PC-3 (cell line): Measurements from ENCODE around the gene FTHL17. TPM values are rescaled to one million over a fixed set of nuclear protein-coding genes. Genes with fewer than 3 reads are reported as not detected.

Experiments used
- ATAC-seq: fragments of 200-7000 bp; cut with Tn5 transposase; 2 replicates; pipeline ENCODE4 v1.9.1; 2020; ENCODE audit warnings: mild to moderate bottlenecking, moderate library complexity
- BruUV-seq: library from RNA; stranded (reverse); fragments of 400-500 nt; replicated peaks from 2 replicates; lab custom pipeline; 2021; lab: Mats Ljungman, UMichigan
- CTCF ChIA-PET: fragments of 300-600 bp; sonication (Branson Sonifier 250); formaldehyde crosslinking; loops from one replicate; lab custom pipeline; 2022; ENCODE audit warnings: antibody characterized with exemption; lab: Charles Lee
- POLR2A ChIA-PET: fragments of 300-600 bp; sonication (Branson Sonifier 250); formaldehyde crosslinking; loops from one replicate; lab custom pipeline; 2022; ENCODE audit warnings: antibody characterized with exemption; ENCODE audit not compliant: unreplicated experiment; lab: Charles Lee
- DNase-seq: peaks from one replicate; pipeline ENCODE4 v3.0.0-alpha.2; 2015
- H2AFZ ChIP-seq: fragments of 300-600 bp; sonication (generic); 2 replicates; pipeline ENCODE4 v1.6.0; 2016; ENCODE audit warnings: antibody characterized with exemption, low read length
- H3F3A ChIP-seq: fragments of 300-600 bp; sonication (generic); one replicate; pipeline ENCODE4 v1.6.0; 2017; ENCODE audit warnings: antibody characterized with exemption, low read length, control low read depth, mild to moderate bottlenecking; ENCODE audit not compliant: unreplicated experiment
- H3K27ac ChIP-seq: fragments of 300-600 bp; sonication (generic); 2 replicates; pipeline ENCODE4 v1.5.1; 2016; ENCODE audit warnings: mild to moderate bottlenecking, low read length
- H3K27me3 ChIP-seq: fragments of 300-600 bp; sonication (generic); 2 replicates; pipeline ENCODE4 v1.6.1; 2016; ENCODE audit warnings: low read length, mixed read lengths
- H3K36me3 ChIP-seq: fragments of 300-600 bp; sonication (generic); 2 replicates; pipeline ENCODE4 v1.6.1; 2016; ENCODE audit warnings: low read depth, mixed run types, low read length, mixed read lengths
- H3K4me1 ChIP-seq: fragments of 300-600 bp; sonication (generic); 2 replicates; pipeline ENCODE4 v1.5.1; 2016; ENCODE audit warnings: low read length; ENCODE audit not compliant: insufficient read depth
- H3K4me2 ChIP-seq: fragments of 300-600 bp; sonication (generic); 2 replicates; pipeline ENCODE4 v1.6.0; 2016; ENCODE audit warnings: low read length
- H3K4me3 ChIP-seq: fragments of 300-600 bp; sonication (generic); 2 replicates; pipeline ENCODE4 v1.5.1; 2016; ENCODE audit warnings: mild to moderate bottlenecking, low read length, mixed read lengths
- H3K79me2 ChIP-seq: fragments of 300-600 bp; sonication (generic); 2 replicates; pipeline ENCODE4 v1.6.1; 2017; ENCODE audit warnings: low read length, mixed read lengths
- H3K9ac ChIP-seq: fragments of 300-600 bp; sonication (generic); 2 replicates; pipeline ENCODE4 v1.6.0; 2016; ENCODE audit warnings: mild to moderate bottlenecking, low read length
- H3K9me2 ChIP-seq: fragments of 300-600 bp; sonication (generic); replicated peaks from 2 replicates; pipeline ENCODE4 v1.6.1; 2016; ENCODE audit warnings: mixed run types, low read length, mixed read lengths
- H3K9me3 ChIP-seq: fragments of 300-600 bp; sonication (generic); 2 replicates; pipeline ENCODE4 v1.6.1; 2016; ENCODE audit warnings: low read length, mixed read lengths
- H4K20me1 ChIP-seq: fragments of 300-600 bp; sonication (generic); 2 replicates; pipeline ENCODE4 v1.6.1; 2016; ENCODE audit warnings: low read length, mixed read lengths
- CTCF ChIP-seq: fragments of 300-600 bp; sonication (generic); conservative IDR thresholded peaks from 2 replicates; pipeline ENCODE4 v1.5.1; 2017; ENCODE audit warnings: antibody characterized with exemption, low read depth, mild to moderate bottlenecking, low read length
- EZH2 ChIP-seq: fragments of 300-600 bp; sonication (generic); IDR thresholded peaks from one replicate; pipeline ENCODE4 v1.6.1; 2017; ENCODE audit warnings: antibody characterized with exemption, mild to moderate bottlenecking, low read length; ENCODE audit not compliant: unreplicated experiment
- EZH2phosphoT487 ChIP-seq: fragments of 300-600 bp; sonication (generic); IDR thresholded peaks from 2 replicates; pipeline ENCODE4 v1.6.1; 2018; ENCODE audit warnings: mild to moderate bottlenecking, antibody characterized with exemption, low read length, borderline replicate concordance
- intact Hi-C: fragments of 100-400 bp; cut with micrococcal nuclease; formaldehyde crosslinking; loops from 2 replicates; pipeline ENCODE4 v1.9.0; 2023
- total RNA-seq: library from RNA; depleted of rRNA; stranded (reverse); fragments of >200 nt; gene quantifications from 2 replicates; pipeline ENCODE4 v1.2.3, GENCODE V29; 2014

The FTHL17 gene
- total RNA-seq, 1 experiment from 2014 or later = not detected

GRCh38 chrX:31036895-31037294 lies 34.9 kb downstream of the FTHL17 start:
- ATAC-seq = peak; percentile 65; the same call in 1 of the 2 replicates
- DNase-seq = peak; percentile 63
- Histone ChIP-seq H3K9ac (no peak overlapping the region), H3K4me2 (no peak overlapping the region), H3K9me2 (no peaks in the 10 kb centered on the region), H3K4me3 (no peak overlapping the region), H3F3A (no peaks in the 10 kb centered on the region), H3K27me3 (no peaks in the 10 kb centered on the region), H3K9me3 (no peaks in the 10 kb centered on the region), H3K36me3 (no peaks in the 10 kb centered on the region), H2AFZ (no peak overlapping the region), H3K79me2 (no peaks in the 10 kb centered on the region), H3K4me1 (no peaks in the 10 kb centered on the region), H3K27ac (no peak overlapping the region), H4K20me1 (no peaks in the 10 kb centered on the region)
- ChIA-PET POLR2A (no interaction called here), CTCF (interaction anchor here (0.8 kb wide), 1 partner anchor 101 kb away, joined by 3 read pairs; no protein-coding TSS in a partner anchor)
- TF ChIP-seq EZH2 = no peak
- no peak for TF ChIP-seq EZH2phosphoT487
- peak; percentile 66 for TF ChIP-seq CTCF
- no TSS peak for BruUV-seq
- intact Hi-C loops = no loop called here

- POLR2A ChIA-PET = no interaction called here
- no TSS peak for BruUV-seq
- H3K9ac ChIP-seq = no peak overlapping the region
Measured at GRCh38 chrX:31027351-31027750, 44.5 kb downstream of the FTHL17 start.

GRCh38 chrX:31024866-31025265 lies 47.0 kb downstream of the FTHL17 start:
- H3K4me3 ChIP-seq = no peak overlapping the region

More at GRCh38 chrX:31027351-31027750, 44.5 kb downstream of the FTHL17 start:
- Histone ChIP-seq H4K20me1 (no peaks in the 10 kb centered on the region), H3K79me2 (no peaks in the 10 kb centered on the region), H3K4me1 (no peaks in the 10 kb centered on the region), H3K27me3 (0 out of 2 replicates have a peak, but pooled peaks cover 6% of the 10 kb centered on the region), H3K9me2 (no peaks in the 10 kb centered on the region), H3K9me3 (no peaks in the 10 kb centered on the region), H3K27ac (no peak overlapping the region), H3F3A (no peaks in the 10 kb centered on the region), H3K36me3 (no peaks in the 10 kb centered on the region), H2AFZ (no peak overlapping the region), H3K4me3 (no peak overlapping the region), H3K4me2 (no peak overlapping the region)
- intact Hi-C loops = no loop called here
- DNase-seq = no peak
- ATAC-seq = no peak
- TF ChIP-seq EZH2 = no peak
- CTCF ChIA-PET = no interaction called here

More at GRCh38 chrX:31024866-31025265, 47.0 kb downstream of the FTHL17 start:
- ChIA-PET CTCF (no interaction called here), POLR2A (no interaction called here)
- BruUV-seq = no TSS peak
- Histone ChIP-seq H3K9ac (no peak overlapping the region), H3K36me3 (no peaks in the 10 kb centered on the region), H3K79me2 (no peaks in the 10 kb centered on the region), H3K9me3 (no peaks in the 10 kb centered on the region), H4K20me1 (no peaks in the 10 kb centered on the region), H3K27me3 (0 out of 2 replicates have a peak, but pooled peaks cover 4% of the 10 kb centered on the region), H3K4me2 (no peak overlapping the region), H3K27ac (no peak overlapping the region), H3K4me1 (no peaks in the 10 kb centered on the region), H3K9me2 (no peaks in the 10 kb centered on the region), H2AFZ (no peak overlapping the region), H3F3A (no peaks in the 10 kb centered on the region)
- intact Hi-C loops = no loop called here
- TF ChIP-seq EZH2 (no peak), CTCF (no peak), EZH2phosphoT487 (no peak)
- ATAC-seq = no peak
- no peak for DNase-seq
